ENCODE measurements around the gene SMC2.

SMC2 gene

DNA sequence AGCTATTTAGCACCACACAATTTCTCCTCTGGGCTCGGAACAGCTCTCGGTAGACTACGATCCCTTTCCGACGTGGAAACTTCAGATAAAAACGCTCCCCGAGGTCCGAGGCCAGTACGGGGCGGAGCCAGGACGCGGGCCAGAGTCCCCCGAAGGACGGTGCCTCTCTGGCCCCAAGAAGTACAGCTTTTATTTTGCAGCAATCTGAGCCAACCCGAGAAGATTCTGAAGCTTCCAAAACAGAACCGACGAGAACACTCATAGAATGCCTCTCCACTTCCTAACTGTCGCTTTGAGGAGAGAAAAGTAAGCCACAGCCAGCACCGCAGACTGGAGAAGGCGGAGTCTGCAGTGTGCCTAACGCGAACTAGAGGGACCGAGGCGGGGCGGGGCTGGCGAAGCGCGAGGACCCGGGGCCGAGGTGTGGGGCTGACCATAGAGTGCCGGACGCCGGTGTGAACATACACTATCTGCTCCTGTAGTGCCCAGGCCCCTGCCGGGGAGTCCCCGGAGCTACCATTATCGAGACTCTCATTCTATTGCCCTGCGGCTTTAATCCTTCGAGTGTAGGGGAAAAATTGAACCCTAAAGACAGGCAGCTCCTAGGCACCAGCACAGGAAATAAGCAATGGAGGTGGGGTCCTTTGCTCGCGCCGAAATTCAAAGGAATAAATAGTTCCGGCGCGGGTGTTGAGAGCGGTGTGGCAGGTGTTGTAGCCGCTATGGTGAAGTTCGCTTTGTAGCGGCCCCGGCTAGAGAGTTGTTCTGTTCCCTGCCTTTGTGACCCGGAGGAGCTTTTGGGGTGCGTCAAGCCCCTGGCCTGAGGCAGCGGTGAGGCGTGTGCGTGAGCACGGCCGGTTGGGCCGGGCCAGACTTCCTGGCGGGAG is at the start of gene SMC2:
Gene SMC2, plus strand, starts transcription at position 663 of the 887 bp plus-strand sequence. CDS start 1,076 bp downstream, outside the sequence.
- peak; percentile 94 for DNase-seq

GRCh38 chr9:104068546-104068945 is 25.6 kb upstream of the SMC2 start:
- peak; percentile 23 for DNase-seq

GRCh38 chr9:104069288-104069687 is 24.8 kb upstream of the SMC2 start:
- DNase-seq: no peak

GRCh38 chr9:104071589-104071988 is 22.5 kb upstream of the SMC2 start:
- DNase-seq: no peak

GRCh38 chr9:104073098-104073769 is 20.9 kb upstream of the SMC2 start:
- no peak for DNase-seq

GRCh38 chr9:104073770-104074133 is 20.4 kb upstream of the SMC2 start:
- no peak for DNase-seq

- no peak for DNase-seq
Observed at GRCh38 chr9:104074876-104075275, 19.2 kb upstream of the SMC2 start.

DNA sequence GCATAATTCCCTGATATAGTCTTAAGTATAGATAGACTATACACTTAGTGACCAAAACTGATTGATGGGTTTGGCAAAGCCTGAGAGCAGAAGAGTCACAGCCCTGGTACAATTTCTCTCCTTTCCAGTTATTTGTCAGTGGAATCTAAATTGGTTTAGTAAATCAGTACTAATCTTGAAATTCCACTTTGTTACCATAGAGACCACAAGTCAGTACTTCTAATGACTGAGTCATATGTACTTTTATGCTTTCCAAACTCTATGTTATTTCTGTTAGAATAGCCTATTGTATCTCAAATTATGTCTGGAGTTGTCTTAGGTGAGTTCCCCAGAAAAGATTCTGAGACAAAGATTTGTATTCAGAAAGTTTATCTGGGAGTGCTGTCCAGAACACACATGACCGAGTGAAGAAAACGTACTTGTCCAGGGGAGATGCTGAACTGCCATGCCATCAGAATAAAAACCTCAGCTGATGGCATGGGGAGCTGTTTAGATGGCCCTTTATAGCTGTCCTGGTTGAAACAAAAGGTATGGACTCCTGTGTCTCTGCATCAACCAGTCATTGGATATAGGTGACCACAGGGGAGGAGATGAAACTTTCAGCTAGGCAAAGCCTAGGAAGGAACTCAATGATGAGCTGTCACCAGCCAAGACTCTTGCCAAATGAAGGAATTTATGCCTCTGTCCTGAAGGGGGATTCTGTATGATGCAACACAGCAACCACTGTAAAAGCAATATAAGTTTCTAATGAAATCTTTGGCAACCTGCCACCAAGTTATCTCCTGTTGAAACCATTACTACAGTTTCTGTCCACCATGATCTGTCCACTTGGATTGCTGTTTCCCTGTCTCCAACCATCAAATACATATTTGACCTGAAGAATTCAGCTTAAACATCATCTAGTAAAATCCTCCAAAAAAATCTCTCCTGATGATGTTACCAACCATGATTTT is 18.0 kb upstream of the SMC2 start:
- no peak for DNase-seq

- no peak for DNase-seq
Observed at GRCh38 chr9:104078596-104078995, 15.5 kb upstream of the SMC2 start.

DNA sequence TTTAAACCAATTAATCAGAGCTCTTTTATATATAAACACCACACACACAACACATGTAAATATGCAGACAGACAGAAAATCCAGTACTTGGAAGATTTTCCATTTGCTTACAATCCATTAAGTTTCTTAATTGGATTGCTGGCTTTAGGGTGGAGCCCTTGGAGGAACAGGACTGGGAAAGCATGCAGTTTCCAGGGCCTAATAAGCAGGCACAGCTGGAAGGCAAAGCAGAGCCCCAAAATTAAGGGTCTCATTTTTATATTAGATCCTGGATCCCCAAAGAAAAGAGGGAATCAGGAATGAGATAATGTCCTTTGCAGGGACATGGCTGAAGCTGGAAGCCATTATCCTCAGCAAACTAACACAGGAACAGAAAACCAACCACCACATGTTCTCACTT is 13.1 kb upstream of the SMC2 start:
- DNase-seq: peak; percentile 3

GRCh38 chr9:104082168-104082567 is 11.9 kb upstream of the SMC2 start:
- DNase-seq: no peak

DNA sequence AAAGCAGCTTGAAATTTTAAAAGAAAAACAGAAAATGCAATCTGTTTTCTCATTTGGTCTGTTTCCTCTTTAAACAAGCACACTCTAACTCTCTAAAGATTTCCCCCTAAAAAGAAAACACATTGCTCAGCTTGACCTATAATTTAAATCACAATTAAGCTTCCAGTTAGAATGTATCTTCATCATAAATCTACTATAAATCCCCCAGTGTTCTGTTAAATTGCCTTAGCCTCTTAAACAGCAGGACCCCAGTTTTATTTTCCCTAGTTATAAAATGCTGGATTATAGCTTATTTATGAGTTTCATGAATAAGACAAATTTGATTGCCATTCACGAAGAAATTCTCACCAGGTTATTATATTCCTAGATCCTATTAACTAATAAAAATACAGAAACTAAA is 8.6 kb upstream of the SMC2 start:
- DNase-seq: no peak

DNA sequence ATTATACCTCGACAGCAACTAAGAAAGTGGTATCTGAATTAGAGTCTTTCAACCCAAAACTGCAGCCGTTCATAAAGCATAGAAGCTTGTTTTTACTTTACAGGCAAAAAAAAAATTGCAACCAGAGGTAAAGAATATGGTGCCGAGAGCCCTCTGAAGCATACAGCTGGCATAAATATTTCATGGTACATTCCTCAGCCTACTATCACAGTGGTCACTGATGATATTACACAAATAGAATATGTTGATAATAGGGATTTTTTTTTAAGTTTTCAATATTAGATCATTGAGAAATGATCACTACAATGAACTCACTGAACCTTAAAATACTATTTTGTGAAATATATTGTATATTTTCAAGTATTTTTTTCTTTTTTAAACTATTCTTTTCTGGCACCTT is 6.2 kb upstream of the SMC2 start:
- peak; percentile 2 for DNase-seq

DNA sequence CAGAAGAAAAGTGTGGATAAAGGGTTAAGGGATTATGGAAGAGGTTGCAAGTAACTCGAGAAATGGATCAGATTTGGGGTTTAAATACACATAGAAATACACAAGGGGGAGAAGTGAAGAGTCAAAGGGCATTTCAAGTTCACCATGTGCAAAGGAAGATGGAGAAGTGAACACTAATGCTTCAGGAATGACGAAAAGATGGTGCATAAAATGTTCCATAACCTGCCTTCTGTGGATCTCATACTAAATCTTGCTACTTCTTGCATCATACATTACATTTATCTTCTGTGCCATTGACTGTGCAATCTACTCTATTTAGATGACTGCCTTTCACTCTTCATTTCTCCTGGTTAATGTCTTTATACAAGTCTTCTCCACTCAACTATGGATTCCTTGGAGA is 5.7 kb upstream of the SMC2 start:
- DNase-seq: no peak

DNA sequence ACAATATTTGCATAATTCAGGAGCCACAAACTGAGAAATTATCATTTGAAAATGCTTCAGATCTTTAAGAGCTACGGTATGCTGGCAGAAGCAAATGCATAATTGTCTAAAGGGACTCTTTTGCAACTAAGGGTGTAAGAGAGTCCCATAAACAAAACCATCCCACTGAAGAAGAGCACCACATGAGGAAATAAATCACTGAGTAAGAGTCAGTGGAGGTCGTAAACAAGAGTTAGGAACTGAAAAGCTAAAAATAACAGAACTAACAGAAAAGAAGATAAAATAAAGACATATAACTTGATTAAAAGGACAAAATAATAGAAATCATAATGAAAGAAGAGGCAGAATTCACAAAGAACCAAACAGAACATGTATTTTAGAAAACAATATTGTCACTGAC is 3.5 kb upstream of the SMC2 start:
- DNase-seq: peak; percentile 15

DNA sequence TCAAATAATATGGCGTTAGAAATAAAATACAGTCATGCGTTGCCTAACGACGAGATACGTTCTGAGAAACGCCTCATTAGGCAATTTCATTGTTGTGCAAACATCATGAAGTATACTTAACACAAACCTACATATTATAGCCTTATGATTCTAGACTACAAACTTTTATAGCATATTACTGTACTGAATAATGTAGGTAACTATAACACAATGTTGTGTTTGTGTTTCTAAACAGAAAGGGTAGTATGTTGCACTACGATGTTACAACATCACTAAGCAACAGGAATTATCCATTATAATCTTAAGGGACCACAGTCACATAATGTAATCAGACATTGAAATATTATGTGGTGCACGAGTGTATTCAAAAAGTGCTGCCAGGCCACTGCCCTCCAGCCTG is 3.0 kb upstream of the SMC2 start:
- DNase-seq: peak; percentile 71

DNA sequence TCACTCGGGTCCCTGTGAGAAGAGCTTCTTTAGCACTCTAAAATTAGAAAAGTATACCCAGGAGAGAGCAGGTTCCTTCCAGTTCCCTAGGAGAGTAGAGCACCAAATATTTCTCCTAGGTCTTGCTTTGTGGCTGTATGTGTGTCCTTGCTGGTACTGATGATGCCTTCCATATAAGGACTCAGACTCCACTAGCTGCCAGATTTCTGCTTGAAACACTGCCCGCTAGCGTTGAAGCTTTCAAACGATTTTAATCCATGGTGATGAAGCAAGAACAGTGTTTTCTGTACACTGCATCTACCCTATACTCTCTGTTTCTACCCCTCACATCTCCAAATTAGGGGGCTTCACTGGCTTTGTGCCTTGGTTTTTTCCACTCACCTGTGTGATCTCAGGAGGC is 2.4 kb upstream of the SMC2 start:
- peak; percentile 89 for DNase-seq

DNA sequence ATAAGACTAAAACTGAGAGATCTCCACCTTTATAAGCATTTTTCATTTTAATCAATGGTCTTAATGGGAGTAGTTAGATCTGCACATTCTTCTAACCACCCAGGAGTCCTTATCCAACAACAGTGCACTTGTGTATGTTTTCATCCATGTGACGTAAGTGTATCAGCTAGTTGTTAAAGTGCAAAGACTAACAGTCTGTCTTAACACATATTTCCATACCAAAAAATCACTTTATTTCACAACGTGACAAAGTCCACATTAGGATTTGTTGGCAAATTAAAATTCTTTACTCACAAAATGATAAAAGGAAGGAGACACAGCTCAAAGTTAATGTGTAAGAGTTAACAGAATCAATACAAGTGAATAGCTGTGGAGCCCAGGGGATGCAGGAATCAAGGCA is 1.9 kb upstream of the SMC2 start:
- DNase-seq: no peak

- DNase-seq: peak; percentile 57
Observed at GRCh38 chr9:104092875-104093600, 1.1 kb upstream of the SMC2 start.

DNA sequence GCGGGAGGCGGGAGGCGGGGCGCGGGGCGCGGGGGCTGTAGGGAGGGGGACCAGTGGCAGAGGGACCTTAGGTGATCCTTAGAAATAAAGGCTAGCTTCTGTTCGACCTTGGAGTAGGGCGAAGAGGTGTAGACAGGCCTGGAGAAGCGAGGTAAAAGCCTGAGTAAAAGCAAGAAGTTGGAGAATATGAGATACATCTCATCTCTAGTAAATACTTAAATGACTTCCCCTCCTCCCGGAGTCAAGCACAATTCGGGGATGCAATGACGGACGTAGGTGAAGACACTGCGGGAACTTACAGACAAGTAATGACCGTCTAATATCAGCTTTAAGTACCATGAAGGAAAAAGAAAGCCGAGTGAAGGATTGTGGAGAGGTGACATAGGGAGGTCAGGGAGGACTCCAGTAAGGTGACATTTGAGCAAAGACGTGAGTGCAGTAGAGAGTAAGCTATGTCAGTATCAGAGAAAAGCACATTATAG is 466 bp downstream of the SMC2 start:
- peak; percentile 50 for DNase-seq

- DNase-seq: no peak
Observed at GRCh38 chr9:104099630-104100029, 5.5 kb downstream of the SMC2 start.

GRCh38 chr9:104104360-104104759 is 10.3 kb downstream of the SMC2 start:
- DNase-seq: no peak

All from DMS53 (cell line).